Activated naive CD4-positive, alpha-beta T cell treated with anti-CD3 and anti-CD28 coated beads, Interleukin-2, amount 10 ng/mL, durations not matched to agents 7 days and 5 days (primary cell): ENCODE data around the gene IL36B.

Source experiments
- CTCF ChIA-PET: fragments of 350-600 bp; sonication (Branson Sonifier 250); formaldehyde crosslinking; loops from one replicate; lab custom pipeline; 2021; ENCODE audit warnings: antibody characterized with exemption; lab: Charles Lee
- DNase-seq: peaks from one replicate; pipeline ENCODE4 v3.0.0-alpha.2; 2020
- H3K27ac Mint-ChIP-seq: one replicate; pipeline ENCODE4 v1.8.0; 2021; ENCODE audit warnings: mild to moderate bottlenecking, moderate library complexity, mixed read lengths
- H3K27me3 Mint-ChIP-seq: one replicate; pipeline ENCODE4 v1.8.0; 2021; ENCODE audit warnings: mild to moderate bottlenecking, mixed read lengths
- H3K36me3 Mint-ChIP-seq: one replicate; pipeline ENCODE4 v1.8.0; 2021; ENCODE audit warnings: mixed read lengths
- H3K4me1 Mint-ChIP-seq: one replicate; pipeline ENCODE4 v1.8.0; 2021; ENCODE audit warnings: mixed read lengths
- H3K4me3 Mint-ChIP-seq: one replicate; pipeline ENCODE4 v1.8.0; 2021; ENCODE audit warnings: mild to moderate bottlenecking, moderate library complexity, mixed read lengths
- H3K9me3 Mint-ChIP-seq: one replicate; pipeline ENCODE4 v1.8.0; 2021; ENCODE audit warnings: mixed read lengths

Gene IL36B

DNA sequence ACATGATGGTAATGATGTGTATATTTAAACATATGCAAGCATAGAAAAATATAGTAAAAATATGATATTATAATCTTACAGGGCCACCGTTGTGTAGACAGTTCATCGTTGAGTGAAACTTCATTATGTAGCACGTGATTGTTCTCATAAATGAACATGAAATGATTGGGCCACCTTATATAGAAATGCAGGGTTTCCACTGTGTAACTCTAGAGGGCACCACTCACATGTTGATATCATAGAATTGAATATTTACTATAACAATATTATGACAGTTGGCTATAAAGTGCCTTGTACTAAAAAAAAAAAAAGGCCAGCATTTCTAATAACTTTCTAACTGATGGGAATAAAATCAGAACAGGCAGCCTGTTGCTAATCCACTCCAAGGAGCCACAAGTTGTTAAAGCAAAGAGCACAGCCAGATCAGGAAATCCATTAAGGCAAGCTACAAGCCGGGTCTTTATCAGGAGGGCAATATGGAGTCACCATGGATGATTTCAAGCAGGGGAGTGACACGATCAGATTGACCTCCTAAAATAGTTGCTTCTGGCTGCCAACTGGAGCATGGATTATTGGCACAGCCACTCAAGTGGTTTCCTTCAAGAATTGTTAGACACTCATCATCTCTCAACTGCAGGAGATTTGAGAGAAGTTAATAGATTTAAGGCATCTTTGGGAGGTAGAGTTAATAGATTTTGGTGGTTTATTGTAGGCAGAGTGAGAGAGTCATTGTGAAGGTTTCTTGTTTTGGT is 31.8 kb upstream of the IL36B start:
- H3K36me3 Mint-ChIP-seq, result no peaks in the 10 kb centered on the region
- H3K9me3 Mint-ChIP-seq, result no peaks in the 10 kb centered on the region
- H3K4me3 Mint-ChIP-seq, result no peak overlapping the region
- DNase-seq, result no peak
- no peak overlapping the region for H3K27ac Mint-ChIP-seq
- H3K27me3 Mint-ChIP-seq, result peaks cover 31% of the 10 kb centered on the region
- CTCF ChIA-PET, result interaction anchor here (0.6 to 13.2 kb wide), 13 partner anchors 9 to 306 kb away, joined by 3 to 226 read pairs (median 4); no protein-coding TSS in a partner anchor
- H3K4me1 Mint-ChIP-seq, result no peaks in the 10 kb centered on the region

DNA sequence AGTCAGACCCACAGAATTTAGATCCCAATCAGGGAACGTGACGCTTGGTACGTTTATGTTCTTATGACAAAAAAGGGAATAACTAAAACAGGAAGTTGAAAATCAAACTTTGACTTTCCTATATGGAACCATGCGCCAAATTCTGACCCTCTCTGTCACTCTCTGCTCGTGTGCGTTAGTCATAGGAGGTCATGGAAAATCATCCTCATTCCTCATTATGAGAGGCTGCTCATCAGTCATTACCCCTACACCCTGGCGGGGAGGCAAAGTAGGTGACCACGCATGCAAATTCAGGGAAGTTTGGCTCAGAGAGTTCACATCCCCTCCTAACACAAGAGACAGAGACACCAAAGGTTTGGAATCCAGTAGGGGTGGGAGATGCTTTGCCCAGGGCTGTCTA is 30.6 kb upstream of the IL36B start:
- CTCF ChIA-PET, result interaction anchor here (0.7 to 13.2 kb wide), 7 partner anchors 54 to 169 kb away, joined by 3 to 226 read pairs (median 4); no protein-coding TSS in a partner anchor
- DNase-seq, result no peak
- H3K9me3 Mint-ChIP-seq, result no peaks in the 10 kb centered on the region
- H3K27ac Mint-ChIP-seq, result no peak overlapping the region
- H3K4me1 Mint-ChIP-seq, result no peaks in the 10 kb centered on the region
- no peaks in the 10 kb centered on the region for H3K36me3 Mint-ChIP-seq
- H3K27me3 Mint-ChIP-seq, result peaks cover 31% of the 10 kb centered on the region
- no peak overlapping the region for H3K4me3 Mint-ChIP-seq

DNA sequence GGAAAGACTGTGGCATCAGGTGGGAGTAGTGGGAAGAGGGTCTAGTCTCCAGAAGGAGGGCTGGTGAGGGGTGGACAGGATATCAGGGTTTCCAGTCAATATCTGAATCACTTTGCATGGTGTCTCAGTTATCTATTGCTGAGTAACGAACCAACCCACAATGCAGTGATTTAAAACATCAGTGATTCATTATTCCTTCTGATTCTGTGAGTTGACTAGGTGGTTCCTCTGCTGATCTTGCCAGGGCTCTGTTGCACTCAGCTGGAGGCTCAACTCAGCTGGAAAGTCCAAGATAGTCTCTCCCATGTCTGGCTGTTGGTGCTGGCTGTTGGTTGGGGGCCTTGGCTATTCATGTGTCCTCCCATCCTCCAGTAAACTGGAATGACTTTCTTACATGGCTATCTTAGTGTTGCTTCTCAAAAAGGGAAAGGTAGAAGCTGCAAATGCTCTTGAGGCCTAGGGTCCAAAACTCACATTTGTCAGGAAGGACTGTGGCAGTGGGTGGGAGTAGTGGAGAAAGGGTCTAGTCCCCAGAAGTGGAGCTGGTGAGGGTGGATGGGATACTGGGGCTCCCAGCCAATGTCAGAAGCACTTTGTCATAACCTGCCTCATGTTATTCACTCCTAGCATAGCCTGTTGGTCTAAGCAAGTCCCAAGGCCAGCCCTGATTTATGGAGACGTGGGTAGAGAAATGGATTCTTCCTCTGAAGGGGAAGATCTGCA is 29.0 kb upstream of the IL36B start:
- H3K27me3 Mint-ChIP-seq, result peaks cover 43% of the 10 kb centered on the region
- H3K9me3 Mint-ChIP-seq, result no peaks in the 10 kb centered on the region
- no peak overlapping the region for H3K27ac Mint-ChIP-seq
- no peak overlapping the region for H3K4me3 Mint-ChIP-seq
- H3K4me1 Mint-ChIP-seq, result no peaks in the 10 kb centered on the region
- H3K36me3 Mint-ChIP-seq, result no peaks in the 10 kb centered on the region
- CTCF ChIA-PET, result interaction anchor here (1.0 to 13.2 kb wide), 9 partner anchors 7 to 167 kb away, joined by 3 to 226 read pairs (median 12); no protein-coding TSS in a partner anchor
- DNase-seq, result no peak

DNA sequence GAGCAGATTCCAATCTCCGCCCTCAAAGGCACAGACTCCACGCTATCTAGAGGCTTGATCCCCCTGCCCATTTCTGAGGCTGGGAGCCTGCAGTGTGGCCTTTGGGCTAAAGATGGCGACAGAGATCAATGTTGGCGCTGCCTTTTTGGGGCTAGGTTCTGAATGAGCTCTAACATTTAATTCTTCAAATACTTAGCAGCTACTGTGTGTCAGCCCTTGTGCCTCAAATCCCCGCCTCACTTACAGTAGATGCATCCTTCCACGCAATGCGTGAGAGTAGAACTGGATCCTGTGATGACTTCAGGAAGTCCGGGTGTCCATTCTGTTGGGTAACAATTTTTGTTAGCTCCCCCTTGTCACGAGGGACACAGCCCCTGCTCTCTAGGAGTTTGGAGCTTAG is 27.5 kb upstream of the IL36B start:
- CTCF ChIA-PET, result interaction anchor here (0.7 to 13.2 kb wide), 38 partner anchors 9 to 310 kb away, joined by 3 to 226 read pairs (median 5); partner anchors contain the start of genes IL1F10, IL36B and PSD4
- Mint-ChIP-seq H3K4me3 (no peak overlapping the region), H3K4me1 (peaks cover 1% of the 10 kb centered on the region), H3K36me3 (no peaks in the 10 kb centered on the region), H3K9me3 (no peaks in the 10 kb centered on the region), H3K27me3 (peaks cover 40% of the 10 kb centered on the region), H3K27ac (no peak overlapping the region)
- DNase-seq, result peak; percentile 67

DNA sequence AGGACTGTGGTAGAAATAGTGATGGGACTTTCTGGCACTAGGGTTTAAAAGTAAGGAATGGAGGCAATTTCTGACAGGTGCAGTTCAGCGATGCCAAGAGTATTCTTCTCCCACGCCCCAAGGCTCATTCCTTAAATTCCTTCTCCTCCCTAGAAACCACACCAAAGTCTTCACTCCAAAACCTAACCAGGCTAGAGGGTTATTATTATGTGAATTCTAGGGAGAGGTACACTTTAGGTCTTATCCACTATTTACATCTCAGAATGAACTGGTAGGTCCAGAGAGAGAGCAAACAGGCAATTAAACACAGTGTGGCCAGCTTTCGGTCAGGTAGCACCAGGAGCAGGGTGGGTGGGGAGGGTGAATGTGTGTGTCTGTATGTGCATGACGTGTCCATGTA is 26.5 kb upstream of the IL36B start:
- Mint-ChIP-seq H3K36me3 (no peaks in the 10 kb centered on the region), H3K4me3 (no peak overlapping the region)

DNA sequence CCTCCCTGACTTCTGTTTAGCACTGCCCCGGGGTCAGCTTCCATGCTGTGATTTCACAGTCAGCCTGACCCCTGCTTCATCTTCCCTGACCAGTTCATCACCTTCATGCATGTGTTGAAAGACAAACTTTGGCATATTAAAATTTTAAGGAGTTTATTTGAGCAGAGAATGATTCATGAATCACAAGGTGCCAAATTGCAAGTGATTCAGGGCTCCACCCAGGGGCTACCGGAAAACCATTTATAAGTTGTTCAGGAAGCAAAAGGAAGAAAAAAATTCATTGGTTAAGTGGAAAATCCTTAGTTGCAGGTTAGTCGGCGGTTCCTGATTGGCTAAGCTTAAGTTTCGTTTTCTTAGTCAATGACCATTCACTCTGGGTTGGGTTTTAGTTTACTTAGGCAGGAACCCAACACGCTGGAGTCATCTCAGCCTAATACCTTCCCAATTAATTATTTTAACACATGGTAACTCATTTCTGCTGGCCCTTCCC is 25.7 kb upstream of the IL36B start:
- Mint-ChIP-seq H3K36me3 (no peaks in the 10 kb centered on the region), H3K27ac (no peak overlapping the region), H3K9me3 (no peaks in the 10 kb centered on the region), H3K4me1 (peaks cover 6% of the 10 kb centered on the region), H3K27me3 (peaks cover 38% of the 10 kb centered on the region), H3K4me3 (no peak overlapping the region)
- CTCF ChIA-PET, result interaction anchor here (0.7 to 13.2 kb wide), 10 partner anchors 14 to 126 kb away, joined by 3 to 226 read pairs (median 4); no protein-coding TSS in a partner anchor
- DNase-seq, result no peak

More for the DNA sequence above, 26.5 kb upstream of the IL36B start:
- peaks cover 6% of the 10 kb centered on the region for H3K4me1 Mint-ChIP-seq
- no peak overlapping the region for H3K27ac Mint-ChIP-seq
- no peak for DNase-seq
- CTCF ChIA-PET, result interaction anchor here (0.7 to 13.2 kb wide), 17 partner anchors 19 to 311 kb away, joined by 3 to 226 read pairs (median 6); partner anchors contain the start of gene PSD4
- no peaks in the 10 kb centered on the region for H3K9me3 Mint-ChIP-seq
- peaks cover 41% of the 10 kb centered on the region for H3K27me3 Mint-ChIP-seq

DNA sequence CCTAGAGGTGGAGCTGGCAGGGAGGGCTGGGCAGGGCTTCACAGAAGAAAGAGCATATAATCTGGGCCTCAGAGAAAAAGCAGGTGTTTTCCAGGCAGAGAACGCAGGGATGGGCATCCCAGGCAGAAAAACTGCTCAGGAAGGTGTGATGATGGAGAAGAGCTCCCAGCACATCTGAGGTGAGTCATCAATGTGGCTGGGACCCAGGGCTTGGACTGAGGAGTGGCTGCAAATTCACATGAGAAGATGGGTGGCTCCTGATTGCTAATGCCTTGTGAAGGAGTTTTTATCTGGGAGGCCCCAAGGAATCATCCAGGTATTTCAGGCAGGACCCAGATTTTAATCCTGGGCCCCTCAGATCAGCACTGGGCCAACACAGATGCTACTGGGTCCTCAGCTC is 25.3 kb upstream of the IL36B start:
- no peak overlapping the region for H3K27ac Mint-ChIP-seq
- no peak overlapping the region for H3K4me3 Mint-ChIP-seq
- no peaks in the 10 kb centered on the region for H3K9me3 Mint-ChIP-seq
- CTCF ChIA-PET, result interaction anchor here (0.9 to 13.2 kb wide), 10 partner anchors 13 to 312 kb away, joined by 3 to 226 read pairs (median 4); no protein-coding TSS in a partner anchor
- no peak for DNase-seq
- H3K4me1 Mint-ChIP-seq, result peaks cover 6% of the 10 kb centered on the region
- peaks cover 37% of the 10 kb centered on the region for H3K27me3 Mint-ChIP-seq
- H3K36me3 Mint-ChIP-seq, result no peaks in the 10 kb centered on the region

DNA sequence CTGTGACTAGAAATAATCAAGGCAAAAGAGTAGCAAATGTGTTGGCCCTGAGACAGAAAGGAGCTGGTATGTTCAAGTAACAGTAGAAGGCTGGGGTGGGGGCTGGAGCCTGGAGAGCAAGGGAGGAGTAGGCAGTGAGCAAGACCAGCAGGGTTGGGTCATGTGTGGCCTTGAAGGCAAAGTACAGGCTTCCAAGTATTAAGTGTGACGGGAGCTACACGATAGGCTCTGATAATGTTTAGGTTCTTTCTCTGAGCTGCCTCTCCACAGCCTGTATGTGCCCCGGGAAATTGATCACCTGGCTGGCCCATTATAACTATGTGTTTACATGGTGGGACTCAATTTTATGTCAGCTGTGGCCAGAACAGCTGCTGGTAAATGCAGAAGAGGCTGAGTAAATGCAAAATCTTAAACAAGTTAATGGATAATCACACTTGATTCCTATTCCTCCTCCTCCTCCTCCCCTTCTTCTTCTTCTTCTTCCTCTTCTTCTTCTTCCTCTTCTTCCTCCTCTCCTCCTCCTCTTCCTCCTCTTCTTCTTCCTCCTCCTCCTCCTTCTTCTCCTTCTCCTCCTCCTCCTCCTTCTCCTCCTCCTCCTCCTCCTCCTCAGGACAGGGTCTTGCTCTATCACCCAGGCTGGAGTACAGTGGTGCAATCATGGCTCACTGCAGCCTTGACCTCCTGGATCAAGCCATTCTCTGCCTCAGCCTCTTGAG is 24.4 kb upstream of the IL36B start:
- DNase-seq, result no peak
- no peaks in the 10 kb centered on the region for H3K9me3 Mint-ChIP-seq
- no peaks in the 10 kb centered on the region for H3K36me3 Mint-ChIP-seq
- peaks cover 41% of the 10 kb centered on the region for H3K27me3 Mint-ChIP-seq
- CTCF ChIA-PET, result interaction anchor here (0.7 to 13.2 kb wide), 8 partner anchors 13 to 313 kb away, joined by 3 to 226 read pairs (median 4); no protein-coding TSS in a partner anchor
- H3K4me3 Mint-ChIP-seq, result no peak overlapping the region
- H3K27ac Mint-ChIP-seq, result no peak overlapping the region
- peaks cover 6% of the 10 kb centered on the region for H3K4me1 Mint-ChIP-seq

DNA sequence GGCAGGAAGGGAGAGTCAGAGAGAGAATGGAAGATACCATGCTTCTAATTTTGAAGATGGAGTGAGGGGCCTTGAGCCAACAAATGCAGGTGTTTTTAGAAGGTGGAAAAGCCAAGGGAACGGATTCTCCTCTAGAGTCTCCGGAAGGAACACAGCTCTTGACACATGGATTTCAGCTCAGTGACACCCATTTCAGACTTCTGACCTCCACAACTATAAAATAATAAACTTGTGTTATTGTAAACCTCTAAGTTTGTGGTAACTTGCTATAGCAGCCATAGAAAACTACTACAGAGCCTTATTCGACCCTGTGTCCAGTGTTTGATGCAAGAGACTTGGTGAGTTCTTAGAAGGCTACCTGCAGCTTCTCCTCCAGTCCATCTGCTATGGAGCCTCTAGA is 22.9 kb upstream of the IL36B start:
- no peak for DNase-seq
- CTCF ChIA-PET, result interaction anchor here (1.0 to 13.2 kb wide), 4 partner anchors 9 to 295 kb away, joined by 3 to 226 read pairs (median 3); no protein-coding TSS in a partner anchor
- Mint-ChIP-seq H3K27me3 (peaks cover 30% of the 10 kb centered on the region), H3K4me3 (no peak overlapping the region), H3K4me1 (peaks cover 6% of the 10 kb centered on the region), H3K36me3 (no peaks in the 10 kb centered on the region), H3K9me3 (no peaks in the 10 kb centered on the region), H3K27ac (no peak overlapping the region)

DNA sequence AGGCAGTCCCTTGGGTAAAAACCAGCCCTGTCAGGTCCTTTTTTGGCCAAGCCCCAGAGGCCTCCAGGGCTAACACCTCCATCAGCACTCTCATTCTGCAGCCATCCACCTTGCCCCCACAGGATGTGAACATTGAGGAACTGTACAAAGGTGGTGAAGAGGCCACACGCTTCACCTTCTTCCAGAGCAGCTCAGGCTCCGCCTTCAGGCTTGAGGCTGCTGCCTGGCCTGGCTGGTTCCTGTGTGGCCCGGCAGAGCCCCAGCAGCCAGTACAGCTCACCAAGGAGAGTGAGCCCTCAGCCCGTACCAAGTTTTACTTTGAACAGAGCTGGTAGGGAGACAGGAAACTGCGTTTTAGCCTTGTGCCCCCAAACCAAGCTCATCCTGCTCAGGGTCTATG is 22.4 kb upstream of the IL36B start:
- CTCF ChIA-PET, result interaction anchor here (1.0 to 13.2 kb wide), 4 partner anchors 10 to 296 kb away, joined by 3 to 226 read pairs (median 3); no protein-coding TSS in a partner anchor
- Mint-ChIP-seq H3K36me3 (no peaks in the 10 kb centered on the region), H3K27me3 (peaks cover 28% of the 10 kb centered on the region), H3K9me3 (no peaks in the 10 kb centered on the region), H3K4me3 (no peak overlapping the region), H3K27ac (peak overlapping the region; percentile 10), H3K4me1 (peaks cover 6% of the 10 kb centered on the region)
- DNase-seq, result peak; percentile 31

DNA sequence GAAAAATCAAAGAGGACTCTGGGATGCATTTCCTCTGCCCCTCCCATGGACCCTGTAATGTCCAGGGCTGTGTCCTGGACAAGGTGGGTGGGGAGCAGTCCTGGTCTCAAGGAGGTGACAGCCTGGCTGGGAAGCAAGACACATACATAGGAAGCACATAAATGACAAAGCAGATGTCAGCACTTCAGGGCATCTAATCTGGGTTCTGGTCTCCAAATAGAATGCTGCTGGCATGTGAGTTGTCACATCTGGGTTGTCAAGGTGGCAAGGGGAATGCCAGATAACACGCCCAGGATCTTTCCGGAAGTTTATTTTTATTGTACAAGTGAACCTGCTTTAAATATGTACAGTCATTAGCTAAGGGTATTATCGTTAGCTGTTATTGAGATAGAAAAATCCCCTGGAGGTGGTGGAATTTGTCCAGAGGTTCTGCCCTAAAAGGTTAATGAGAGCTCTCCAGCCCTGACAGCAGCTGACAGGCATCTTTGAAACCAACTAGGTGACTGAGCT is 20.7 kb upstream of the IL36B start:
- Mint-ChIP-seq H3K4me1 (peaks cover 6% of the 10 kb centered on the region), H3K27me3 (peaks cover 30% of the 10 kb centered on the region), H3K27ac (no peak overlapping the region), H3K4me3 (no peak overlapping the region), H3K9me3 (no peaks in the 10 kb centered on the region), H3K36me3 (no peaks in the 10 kb centered on the region)
- no peak for DNase-seq
- CTCF ChIA-PET, result interaction anchor here (0.8 to 13.2 kb wide), 3 partner anchors 53 to 88 kb away, joined by 3 to 226 read pairs (median 3); no protein-coding TSS in a partner anchor

DNA sequence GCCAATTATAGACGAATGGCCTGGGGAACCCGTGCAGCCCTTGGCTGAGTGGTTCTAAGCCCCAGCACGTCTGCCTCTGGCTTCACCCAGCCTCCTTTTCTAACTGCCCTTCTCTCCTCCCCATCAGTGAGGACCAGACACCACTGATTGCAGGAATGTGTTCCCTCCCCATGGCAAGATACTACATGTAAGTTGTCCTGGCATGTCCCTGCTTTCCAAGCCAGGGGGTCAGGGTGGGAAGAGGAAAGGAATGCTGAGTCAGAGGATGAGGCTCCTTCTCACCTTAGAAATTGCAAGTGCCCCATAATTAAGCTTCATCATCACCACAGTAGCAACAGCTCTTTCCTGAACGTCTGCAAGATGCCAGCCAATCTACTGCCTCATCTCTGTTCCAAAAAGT is 19.9 kb upstream of the IL36B start:
- peaks cover 6% of the 10 kb centered on the region for H3K4me1 Mint-ChIP-seq
- H3K4me3 Mint-ChIP-seq, result no peak overlapping the region
- no peaks in the 10 kb centered on the region for H3K36me3 Mint-ChIP-seq
- CTCF ChIA-PET, result interaction anchor here (1.5 kb wide), 1 partner anchor 87 kb away, joined by 3 read pairs; no protein-coding TSS in a partner anchor
- no peak for DNase-seq
- peaks cover 26% of the 10 kb centered on the region for H3K27me3 Mint-ChIP-seq
- no peak overlapping the region for H3K27ac Mint-ChIP-seq
- H3K9me3 Mint-ChIP-seq, result no peaks in the 10 kb centered on the region

DNA sequence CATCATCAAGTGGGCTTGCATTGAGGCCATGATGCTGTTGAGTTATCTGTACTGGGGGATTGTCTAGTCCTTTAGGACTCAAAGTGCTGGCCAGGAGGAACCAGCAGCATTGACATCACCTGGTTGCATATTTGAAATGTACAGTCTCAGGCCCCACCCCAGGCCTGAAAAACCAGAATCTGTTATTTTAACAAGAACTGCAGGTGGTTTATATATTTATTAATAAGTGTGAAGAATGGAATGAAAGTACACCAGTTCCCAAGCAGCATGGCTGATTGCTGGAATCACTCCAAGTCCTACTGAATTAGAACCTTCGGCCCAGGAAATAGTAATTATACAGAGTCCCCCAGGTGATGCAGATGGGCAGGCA is 17.9 kb upstream of the IL36B start:
- Mint-ChIP-seq H3K27me3 (peaks cover 27% of the 10 kb centered on the region), H3K27ac (no peak overlapping the region), H3K4me1 (peaks cover 6% of the 10 kb centered on the region)

More for the DNA sequence above, 17.9 kb upstream of the IL36B start:
- Mint-ChIP-seq H3K9me3 (no peaks in the 10 kb centered on the region), H3K36me3 (no peaks in the 10 kb centered on the region), H3K4me3 (no peak overlapping the region)
- CTCF ChIA-PET, result interaction anchor here (1.0 to 3.1 kb wide), 2 partner anchors 10 kb away, joined by 4 to 12 read pairs; no protein-coding TSS in a partner anchor
- DNase-seq, result no peak
